ENCODE measurements around the gene SYT14. TPM values are rescaled to one million over a fixed set of nuclear protein-coding genes. Genes with fewer than 3 reads are reported as not detected.
"Not testable (repeated sequence)": the region's sequence is repeated elsewhere in the genome, so short reads cannot be mapped to it uniquely, and the experiment has no call there.

Gene SYT14
- total and polyA plus RNA-seq, 7 donors = under 0.01 to 0.71 (median 0.22) TPM; not detected in 1

GRCh38 chr1:210159211-210159610 lies 221.2 kb downstream of the SYT14 start:
- Histone ChIP-seq H3K4me1 (no peaks in the 10 kb centered on the region), H3K36me3 (no peaks in the 10 kb centered on the region), H3K9me3 (no peaks in the 10 kb centered on the region), H3K27ac (no peak overlapping the region), H3K27me3 (no peaks in the 10 kb centered on the region), H3K4me3 (no peak overlapping the region)
- intact Hi-C loops (cut with DNase I) = no loop called here
- WGBS, 2 donors = 22 to 48% methylated on average over 2 of the region's 2 CpGs
- TF ChIP-seq POLR2A (IDR thresholded peaks at IDR 0.05) (no peak), POLR2AphosphoS5 (IDR thresholded peaks at IDR 0.05) (no peak), CTCF (IDR thresholded peaks at IDR 0.05) (no peak), EP300 (IDR thresholded peaks at IDR 0.05) (no peak)
- DNase-seq = no peak

GRCh38 chr1:210170220-210170619 lies 232.2 kb downstream of the SYT14 start:
- Histone ChIP-seq H3K36me3 (no peaks in the 10 kb centered on the region), H3K9me3 (no peaks in the 10 kb centered on the region), H3K27ac (no peak overlapping the region), H3K4me3 (no peak overlapping the region), H3K4me1 (no peaks in the 10 kb centered on the region), H3K27me3 (no peaks in the 10 kb centered on the region)
- no peak for TF ChIP-seq EP300 (IDR thresholded peaks at IDR 0.05)
- no peak for TF ChIP-seq POLR2AphosphoS5 (IDR thresholded peaks at IDR 0.05)
- TF ChIP-seq CTCF (IDR thresholded peaks at IDR 0.05) = no peak
- TF ChIP-seq POLR2A (IDR thresholded peaks at IDR 0.05) = no peak
- intact Hi-C loops (cut with DNase I) = no loop called here
- 76 to 79% methylated on average over 7 of the region's 7 CpGs for WGBS, 2 donors
- no peak for DNase-seq

GRCh38 chr1:210174133-210174532 lies 236.1 kb downstream of the SYT14 start:
- no peak for DNase-seq
- H3K4me1 ChIP-seq = no peaks in the 10 kb centered on the region
- no peaks in the 10 kb centered on the region for H3K36me3 ChIP-seq
- no peak overlapping the region for H3K4me3 ChIP-seq
- no peaks in the 10 kb centered on the region for H3K9me3 ChIP-seq
- WGBS, 2 donors = 64 to 89% methylated on average over 8 of the region's 8 CpGs
- TF ChIP-seq POLR2AphosphoS5 (IDR thresholded peaks at IDR 0.05) (no peak), POLR2A (IDR thresholded peaks at IDR 0.05) (no peak), CTCF (IDR thresholded peaks at IDR 0.05) (no peak), EP300 (IDR thresholded peaks at IDR 0.05) (no peak)
- intact Hi-C loops (cut with DNase I) = no loop called here
- no peak overlapping the region for H3K27ac ChIP-seq
- no peaks in the 10 kb centered on the region for H3K27me3 ChIP-seq

GRCh38 chr1:210185063-210185462 lies 247.0 kb downstream of the SYT14 start:
- Histone ChIP-seq H3K4me3 (no peak overlapping the region), H3K27ac (no peak overlapping the region), H3K36me3 (no peaks in the 10 kb centered on the region), H3K9me3 (no peaks in the 10 kb centered on the region), H3K4me1 (no peaks in the 10 kb centered on the region), H3K27me3 (no peaks in the 10 kb centered on the region)
- intact Hi-C loops (cut with DNase I) = no loop called here
- DNase-seq = no peak
- TF ChIP-seq POLR2AphosphoS5 (IDR thresholded peaks at IDR 0.05) = no peak
- TF ChIP-seq CTCF (IDR thresholded peaks at IDR 0.05) = no peak
- no peak for TF ChIP-seq POLR2A (IDR thresholded peaks at IDR 0.05)
- no peak for TF ChIP-seq EP300 (IDR thresholded peaks at IDR 0.05)
- WGBS, 2 donors = 56 to 59% methylated on average over 2 of the region's 2 CpGs

GRCh38 chr1:210187849-210188606 lies 250.0 kb downstream of the SYT14 start:
- 92 to 93% methylated on average over 18 of the region's 18 CpGs for WGBS, 2 donors
- intact Hi-C loops (cut with DNase I) = not testable (repeated sequence)

More at GRCh38 chr1:210187849-210188606, 250.0 kb downstream of the SYT14 start:
- DNase-seq, H3K9me3 ChIP-seq, H3K4me1 ChIP-seq, H3K27me3 ChIP-seq, H3K36me3 ChIP-seq, H3K27ac ChIP-seq, H3K4me3 ChIP-seq: not testable (repeated sequence)
